SK-N-SH (cell line): ENCODE results near the gene RAB39B. TPM values are rescaled to one million over a fixed set of nuclear protein-coding genes. Genes with fewer than 3 reads are reported as not detected.

Experiments
- CTCF ChIA-PET: fragments of 300-600, 350-600 bp; formaldehyde crosslinking; extraction: SDS; loops from one replicate; lab custom pipeline; 2021; lab: Yijun Ruan, JAX
- POLR2A ChIA-PET: fragments of 350-600 bp; sonication (Branson Sonifier 250); formaldehyde crosslinking; extraction: SDS; loops from one replicate; lab custom pipeline; 2020; ENCODE audit warnings: antibody characterized with exemption, inconsistent platforms; lab: Yijun Ruan, JAX
- DNase-seq: peaks from one replicate; pipeline ENCODE4 v3.0.0; 2012
- H2AFZ ChIP-seq: fragments of 200-600 bp; sonication (generic); 2 replicates; pipeline ENCODE4 v1.8.1; 2016; ENCODE audit warnings: antibody characterized with exemption, mild to moderate bottlenecking, low read depth
- H3F3A ChIP-seq: fragments of 200-600 bp; sonication (generic); replicated peaks from 2 replicates; pipeline ENCODE3; 2016; ENCODE audit warnings: antibody characterized with exemption, mild to moderate bottlenecking; ENCODE audit not compliant: insufficient read depth
- H3K27ac ChIP-seq, 2 experiments: fragments of 200-500 bp in 1 of 2; fragments of 200-600 bp in 1 of 2; sonication (Bioruptor generic) in 1 of 2; sonication (generic), shearing (Covaris generic) in 1 of 2; 2 replicates each; pipeline versions ENCODE4 v1.5.1 to v1.6.1; 2014 to 2016; ENCODE audit warnings: low read depth in 2 of 2, inconsistent platforms in 1 of 2, low read length in 1 of 2, mild to moderate bottlenecking in 1 of 2, mixed read lengths in 1 of 2
- H3K27me3 ChIP-seq: fragments of 200-600 bp; sonication (generic), shearing (Covaris generic); 2 replicates; pipeline ENCODE4 v1.6.1; 2016; ENCODE audit warnings: mixed run types; ENCODE audit not compliant: insufficient read depth
- H3K36me3 ChIP-seq, 2 experiments: fragments of 200-500 bp in 1 of 2; fragments of 200-600 bp in 1 of 2; sonication (Bioruptor generic) in 1 of 2; sonication (generic) in 1 of 2; replicated peaks in 1 of 2; 2 replicates each; pipeline versions ENCODE3 to v1.5.1; 2014 to 2016; ENCODE audit warnings: low read length in 1 of 2, mild to moderate bottlenecking in 1 of 2; ENCODE audit not compliant: insufficient read depth in 2 of 2, control insufficient read depth in 1 of 2
- H3K4me1 ChIP-seq, 2 experiments: fragments of 200-500 bp in 1 of 2; fragments of 200-600 bp in 1 of 2; sonication (Bioruptor generic) in 1 of 2; sonication (generic), shearing (Covaris generic) in 1 of 2; 2 replicates each; pipeline versions ENCODE4 v1.5.1 to v1.6.1; 2014 to 2016; ENCODE audit warnings: low read depth in 1 of 2, low read length in 1 of 2, mixed run types in 1 of 2; ENCODE audit not compliant: insufficient read depth in 2 of 2, control insufficient read depth in 1 of 2
- H3K4me2 ChIP-seq: fragments of 200-600 bp; sonication (generic), shearing (Covaris generic); 2 replicates; pipeline ENCODE4 v1.6.1; 2017; ENCODE audit warnings: mixed run types
- H3K4me3 ChIP-seq, 2 experiments: fragments of 200-500 bp in 1 of 2; fragments of 200-600 bp in 1 of 2; sonication (Bioruptor generic) in 1 of 2; sonication (generic), shearing (Covaris generic) in 1 of 2; 2 replicates each; pipeline versions ENCODE4 v1.5.1 to v1.8.1; 2014 to 2016; ENCODE audit warnings: low read depth in 2 of 2, inconsistent platforms in 1 of 2, low read length in 1 of 2, mild to moderate bottlenecking in 1 of 2, mixed read lengths in 1 of 2, moderate library complexity in 1 of 2
- H3K79me2 ChIP-seq: fragments of 200-600 bp; sonication (generic); 2 replicates; pipeline ENCODE4 v1.8.1; 2017; ENCODE audit warnings: mild to moderate bottlenecking; ENCODE audit not compliant: insufficient read depth
- H3K9ac ChIP-seq: fragments of 200-600 bp; sonication (generic); 2 replicates; pipeline ENCODE4 v1.6.1; 2017; ENCODE audit warnings: mixed run types
- H3K9me2 ChIP-seq: fragments of 200-600 bp; sonication (generic); 2 replicates; pipeline ENCODE4 v1.6.1; 2017; ENCODE audit warnings: mixed run types
- H3K9me3 ChIP-seq: fragments of 200-600 bp; sonication (generic); 2 replicates; pipeline ENCODE4 v1.6.1; 2017; ENCODE audit warnings: mixed run types, mild to moderate bottlenecking, moderate library complexity
- H4K20me1 ChIP-seq: fragments of 200-600 bp; sonication (generic); 2 replicates; pipeline ENCODE4 v1.6.1; 2017; ENCODE audit warnings: mild to moderate bottlenecking, mixed run types; ENCODE audit not compliant: insufficient read depth
- CHD2 ChIP-seq: fragments of 150-350 bp; IDR thresholded peaks from 2 replicates; pipeline ENCODE4 v1.6.1; 2018; ENCODE audit warnings: low read length; ENCODE audit not compliant: partially characterized antibody
- EZH2phosphoT487 ChIP-seq: fragments of 200-600 bp; sonication (generic); IDR thresholded peaks from 2 replicates; pipeline ENCODE4 v1.6.1; 2017; ENCODE audit warnings: low read depth, mixed run types, mild to moderate bottlenecking, antibody characterized with exemption, moderate library complexity, borderline replicate concordance
- FOSL2 ChIP-seq: IDR thresholded peaks from 2 replicates; pipeline ENCODE4 v1.4.0; 2012; ENCODE audit warnings: low read depth, mild to moderate bottlenecking, moderate library complexity, borderline replicate concordance
- JUND ChIP-seq: IDR thresholded peaks from 2 replicates; pipeline ENCODE4 v1.4.0; 2012
- MEF2A ChIP-seq: IDR thresholded peaks from 2 replicates; pipeline ENCODE4 v1.4.0; 2012; ENCODE audit warnings: low read depth, borderline replicate concordance
- RCOR1 ChIP-seq: fragments of 150-350 bp; IDR thresholded peaks from 2 replicates; pipeline ENCODE4 v1.6.1; 2017; ENCODE audit warnings: antibody characterized with exemption, low read length
- TAF1 ChIP-seq: IDR thresholded peaks from 2 replicates; pipeline ENCODE4 v1.6.1; 2012; ENCODE audit warnings: low read depth, mild to moderate bottlenecking, low read length, moderate library complexity, borderline replicate concordance
- YY1 ChIP-seq: IDR thresholded peaks from 2 replicates; pipeline ENCODE4 v1.4.0; 2012; ENCODE audit warnings: low read depth, mild to moderate bottlenecking
- WGBS: methylation state at CpG from one replicate; pipeline ENCODE4 v1.1.6; 2017; ENCODE audit warnings: low lambda C conversion rate; 5-methylcytosine and 5-hydroxymethylcytosine counted together
- polyA plus RNA-seq, 3 experiments: library from polyadenylated mRNA; depleted of rRNA; stranded (reverse); fragments of >200 nt; gene quantifications; 2 replicates each; pipeline ENCODE4 v1.2.3, GENCODE V29; 2012
- TF ChIP-seq, protein P1 (sequence below): IDR thresholded peaks from 2 replicates; pipeline ENCODE4 v1.4.0; 2012; ENCODE audit warnings: low read depth
- TF ChIP-seq, protein P2 (sequence below): fragments of 200-600 bp; sonication (generic); IDR thresholded peaks from 2 replicates; pipeline ENCODE4 v1.6.1; 2017; ENCODE audit warnings: antibody characterized with exemption, mild to moderate bottlenecking, moderate library complexity
- TF ChIP-seq, protein P3 (sequence below): IDR thresholded peaks from 2 replicates; pipeline ENCODE4 v1.6.1; 2012; ENCODE audit warnings: mild to moderate bottlenecking, low read depth, low read length, moderate library complexity

Gene RAB39B, protein sequence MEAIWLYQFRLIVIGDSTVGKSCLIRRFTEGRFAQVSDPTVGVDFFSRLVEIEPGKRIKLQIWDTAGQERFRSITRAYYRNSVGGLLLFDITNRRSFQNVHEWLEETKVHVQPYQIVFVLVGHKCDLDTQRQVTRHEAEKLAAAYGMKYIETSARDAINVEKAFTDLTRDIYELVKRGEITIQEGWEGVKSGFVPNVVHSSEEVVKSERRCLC
- 1.3 and 1.6 TPM in 2 replicates for polyA plus RNA-seq (2012; rRNA removed)
- polyA plus RNA-seq (2012; cell fraction: cytosol; rRNA removed), result 2.2 and 2.4 TPM in 2 replicates
- polyA plus RNA-seq (2012; cell fraction: nucleus; rRNA removed), result 0.77 and 1.0 TPM in 2 replicates

DNA sequence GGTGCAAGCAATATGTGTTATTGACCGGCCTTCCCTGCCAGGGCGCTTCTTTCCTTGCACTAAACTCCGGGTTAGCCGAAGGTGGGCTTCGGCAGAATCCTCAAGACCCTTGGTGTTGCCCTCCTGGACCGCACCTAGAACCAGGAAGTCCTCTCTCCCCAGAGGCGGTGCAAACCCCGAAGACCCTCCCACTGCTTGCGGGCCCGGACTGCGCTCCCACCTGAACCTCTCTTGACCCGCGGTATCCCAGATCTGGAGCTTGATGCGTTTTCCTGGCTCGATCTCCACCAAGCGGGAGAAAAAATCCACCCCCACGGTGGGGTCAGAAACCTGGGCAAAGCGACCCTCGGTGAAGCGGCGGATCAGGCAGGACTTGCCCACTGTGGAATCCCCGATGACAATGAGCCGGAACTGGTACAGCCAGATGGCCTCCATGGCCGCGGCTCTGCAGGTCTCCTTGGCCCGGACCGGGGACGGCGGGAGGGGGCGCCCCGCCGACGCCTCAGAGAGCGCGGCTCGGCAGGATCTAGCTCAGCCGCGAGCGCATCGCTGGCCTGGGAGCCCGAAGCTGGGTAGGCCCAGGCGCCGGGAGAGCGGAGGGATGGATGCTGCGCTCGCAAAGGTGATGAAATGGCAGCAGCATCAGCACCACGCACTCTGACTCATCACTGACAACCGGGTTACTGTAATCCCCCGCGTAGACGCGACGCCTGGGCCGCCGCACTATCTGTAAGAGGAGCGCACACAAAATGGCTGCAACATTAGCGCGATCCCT is at the start of gene RAB39B:
TSS of gene RAB39B (minus strand) at position 638 of the 775 bp plus-strand sequence. CDS start at position 435, 203 bp downstream.
- peak; percentile 74 for DNase-seq
- no peaks in the 10 kb centered on the region for H3K36me3 ChIP-seq
- peak within 1 kb of the TSS in 1 of 2 experiments; percentile 77; a peak in 2 of 4 replicates for H3K27ac ChIP-seq
- POLR2A ChIA-PET, result interaction anchor here (1.0 kb wide), 1 partner anchor 12 kb away, joined by 3 read pairs; no protein-coding TSS in a partner anchor
- no peaks in the 10 kb centered on the region for H3K27me3 ChIP-seq
- no peaks in the 10 kb centered on the region for H3K9me2 ChIP-seq
- H3K9me3 ChIP-seq, result no peaks in the 10 kb centered on the region
- 8% methylated on average over 31 of the region's 58 CpGs for WGBS
- no peaks in the 10 kb centered on the region for H3K79me2 ChIP-seq
- no peak for TF ChIP-seq EZH2phosphoT487
- peak; percentile 68; the same call in 1 of the 2 replicates for TF ChIP-seq FOSL2
- TF ChIP-seq CHD2, result peak; percentile 23
- peak; percentile 80; the same call in 1 of the 2 replicates for TF ChIP-seq YY1
- TF ChIP-seq MEF2A, result no peak
- no peak for TF ChIP-seq TAF1
- peak; percentile 50 for TF ChIP-seq RCOR1
- TF ChIP-seq, protein P1, sequence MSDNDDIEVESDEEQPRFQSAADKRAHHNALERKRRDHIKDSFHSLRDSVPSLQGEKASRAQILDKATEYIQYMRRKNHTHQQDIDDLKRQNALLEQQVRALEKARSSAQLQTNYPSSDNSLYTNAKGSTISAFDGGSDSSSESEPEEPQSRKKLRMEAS, result peak; percentile 56; the same call in 1 of the 2 replicates
- TF ChIP-seq, protein P2, sequence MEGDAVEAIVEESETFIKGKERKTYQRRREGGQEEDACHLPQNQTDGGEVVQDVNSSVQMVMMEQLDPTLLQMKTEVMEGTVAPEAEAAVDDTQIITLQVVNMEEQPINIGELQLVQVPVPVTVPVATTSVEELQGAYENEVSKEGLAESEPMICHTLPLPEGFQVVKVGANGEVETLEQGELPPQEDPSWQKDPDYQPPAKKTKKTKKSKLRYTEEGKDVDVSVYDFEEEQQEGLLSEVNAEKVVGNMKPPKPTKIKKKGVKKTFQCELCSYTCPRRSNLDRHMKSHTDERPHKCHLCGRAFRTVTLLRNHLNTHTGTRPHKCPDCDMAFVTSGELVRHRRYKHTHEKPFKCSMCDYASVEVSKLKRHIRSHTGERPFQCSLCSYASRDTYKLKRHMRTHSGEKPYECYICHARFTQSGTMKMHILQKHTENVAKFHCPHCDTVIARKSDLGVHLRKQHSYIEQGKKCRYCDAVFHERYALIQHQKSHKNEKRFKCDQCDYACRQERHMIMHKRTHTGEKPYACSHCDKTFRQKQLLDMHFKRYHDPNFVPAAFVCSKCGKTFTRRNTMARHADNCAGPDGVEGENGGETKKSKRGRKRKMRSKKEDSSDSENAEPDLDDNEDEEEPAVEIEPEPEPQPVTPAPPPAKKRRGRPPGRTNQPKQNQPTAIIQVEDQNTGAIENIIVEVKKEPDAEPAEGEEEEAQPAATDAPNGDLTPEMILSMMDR, result peak; percentile 18; the same call in 1 of the 2 replicates
- TF ChIP-seq JUND, result 0 out of 2 replicates have a peak, but pooled peaks have one; percentile 27
- peak within 1 kb of the TSS; percentile 71 for H3K4me2 ChIP-seq
- CTCF ChIA-PET, result no interaction called here
- peak within 1 kb of the TSS; percentile 81 for H2AFZ ChIP-seq
- peak within 1 kb of the TSS; percentile 71 to 75 for H3K4me3 ChIP-seq
- H3F3A ChIP-seq, result no peaks in the 10 kb centered on the region
- H3K9ac ChIP-seq, result peak within 1 kb of the TSS; percentile 59
- no peaks in the 10 kb centered on the region for H4K20me1 ChIP-seq
- H3K4me1 ChIP-seq, result no peaks in the 10 kb centered on the region; a peak in 1 of 4 replicates

DNA sequence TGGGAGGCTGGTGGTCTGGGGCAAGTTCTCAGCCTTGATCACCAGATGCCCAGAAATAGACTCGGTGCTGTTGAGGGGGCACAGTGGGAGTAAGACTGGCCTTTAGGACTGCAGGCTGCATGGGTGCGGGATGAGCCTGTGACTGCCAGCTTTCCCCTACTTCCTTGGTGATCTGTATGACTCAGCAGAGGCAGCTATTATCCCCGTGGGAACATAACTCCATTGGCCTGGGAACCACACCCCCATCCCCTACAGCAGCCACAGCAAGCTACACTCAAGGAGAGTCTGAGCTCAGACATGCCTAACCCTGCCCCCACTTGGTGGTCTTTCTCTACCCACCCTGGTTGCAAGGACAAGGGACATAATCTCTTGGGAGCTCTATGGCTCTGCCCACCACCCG is 49.5 kb upstream of the RAB39B start:
- Histone ChIP-seq H3K4me1 (no peaks in the 10 kb centered on the region), H3F3A (no peaks in the 10 kb centered on the region), H3K9ac (no peak overlapping the region), H3K9me3 (no peaks in the 10 kb centered on the region; the same call in 1 of the 2 replicates), H2AFZ (no peak overlapping the region), H4K20me1 (no peaks in the 10 kb centered on the region), H3K36me3 (no peaks in the 10 kb centered on the region), H3K27me3 (no peaks in the 10 kb centered on the region), H3K9me2 (no peaks in the 10 kb centered on the region), H3K4me2 (no peak overlapping the region), H3K27ac (no peak overlapping the region), H3K79me2 (no peaks in the 10 kb centered on the region), H3K4me3 (no peak overlapping the region)
- ChIA-PET POLR2A (no interaction called here), CTCF (no interaction called here)
- no peak for DNase-seq
- 19% methylated on average over 3 of the region's 4 CpGs for WGBS
- no peak for TF ChIP-seq EZH2phosphoT487
- TF ChIP-seq, protein P3, sequence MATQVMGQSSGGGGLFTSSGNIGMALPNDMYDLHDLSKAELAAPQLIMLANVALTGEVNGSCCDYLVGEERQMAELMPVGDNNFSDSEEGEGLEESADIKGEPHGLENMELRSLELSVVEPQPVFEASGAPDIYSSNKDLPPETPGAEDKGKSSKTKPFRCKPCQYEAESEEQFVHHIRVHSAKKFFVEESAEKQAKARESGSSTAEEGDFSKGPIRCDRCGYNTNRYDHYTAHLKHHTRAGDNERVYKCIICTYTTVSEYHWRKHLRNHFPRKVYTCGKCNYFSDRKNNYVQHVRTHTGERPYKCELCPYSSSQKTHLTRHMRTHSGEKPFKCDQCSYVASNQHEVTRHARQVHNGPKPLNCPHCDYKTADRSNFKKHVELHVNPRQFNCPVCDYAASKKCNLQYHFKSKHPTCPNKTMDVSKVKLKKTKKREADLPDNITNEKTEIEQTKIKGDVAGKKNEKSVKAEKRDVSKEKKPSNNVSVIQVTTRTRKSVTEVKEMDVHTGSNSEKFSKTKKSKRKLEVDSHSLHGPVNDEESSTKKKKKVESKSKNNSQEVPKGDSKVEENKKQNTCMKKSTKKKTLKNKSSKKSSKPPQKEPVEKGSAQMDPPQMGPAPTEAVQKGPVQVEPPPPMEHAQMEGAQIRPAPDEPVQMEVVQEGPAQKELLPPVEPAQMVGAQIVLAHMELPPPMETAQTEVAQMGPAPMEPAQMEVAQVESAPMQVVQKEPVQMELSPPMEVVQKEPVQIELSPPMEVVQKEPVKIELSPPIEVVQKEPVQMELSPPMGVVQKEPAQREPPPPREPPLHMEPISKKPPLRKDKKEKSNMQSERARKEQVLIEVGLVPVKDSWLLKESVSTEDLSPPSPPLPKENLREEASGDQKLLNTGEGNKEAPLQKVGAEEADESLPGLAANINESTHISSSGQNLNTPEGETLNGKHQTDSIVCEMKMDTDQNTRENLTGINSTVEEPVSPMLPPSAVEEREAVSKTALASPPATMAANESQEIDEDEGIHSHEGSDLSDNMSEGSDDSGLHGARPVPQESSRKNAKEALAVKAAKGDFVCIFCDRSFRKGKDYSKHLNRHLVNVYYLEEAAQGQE, result no peak
